PC-9 (cell line): ENCODE results near the gene PRCD.

ENCODE experiments used
- CTCF ChIP-seq: fragments of 200-600 bp; sonication (generic); conservative IDR thresholded peaks from 2 replicates; pipeline ENCODE4 v1.6.1; 2017; ENCODE audit warnings: mixed run types, antibody characterized with exemption, mild to moderate bottlenecking, moderate library complexity
- EZH2 ChIP-seq: fragments of 200-600 bp; sonication (generic); IDR thresholded peaks from 2 replicates; pipeline ENCODE4 v1.8.0; 2017; ENCODE audit warnings: antibody characterized with exemption, low read depth

DNA sequence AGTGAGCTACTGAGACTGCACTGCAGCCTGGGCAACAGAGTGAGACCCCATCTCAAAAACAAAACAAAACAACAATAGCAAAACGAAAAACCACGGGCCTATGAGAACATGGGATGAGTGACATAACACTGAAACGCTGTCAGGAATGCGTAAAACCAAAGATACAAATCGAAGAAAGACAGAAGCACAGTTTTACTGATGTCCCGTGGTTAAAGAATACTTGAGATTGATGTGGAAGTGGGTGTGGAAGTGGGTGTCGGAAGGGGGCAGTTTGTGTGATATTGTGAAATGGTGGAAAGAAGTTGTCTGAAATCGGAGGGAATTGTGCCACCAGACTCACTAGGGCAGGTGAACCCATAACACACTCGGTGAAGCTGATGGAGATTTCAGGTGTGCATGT, 36.3 kb downstream of the PRCD start:
- no peak for TF ChIP-seq CTCF
- no peak for TF ChIP-seq EZH2
